NCI-H2171 (cell line): ENCODE measurements around the gene ARHGEF7.

Experiments
- DNase-seq: peaks from one replicate; lab custom pipeline; 2025; lab: John Stamatoyannopoulos, UW

The ARHGEF7 gene

DNA sequence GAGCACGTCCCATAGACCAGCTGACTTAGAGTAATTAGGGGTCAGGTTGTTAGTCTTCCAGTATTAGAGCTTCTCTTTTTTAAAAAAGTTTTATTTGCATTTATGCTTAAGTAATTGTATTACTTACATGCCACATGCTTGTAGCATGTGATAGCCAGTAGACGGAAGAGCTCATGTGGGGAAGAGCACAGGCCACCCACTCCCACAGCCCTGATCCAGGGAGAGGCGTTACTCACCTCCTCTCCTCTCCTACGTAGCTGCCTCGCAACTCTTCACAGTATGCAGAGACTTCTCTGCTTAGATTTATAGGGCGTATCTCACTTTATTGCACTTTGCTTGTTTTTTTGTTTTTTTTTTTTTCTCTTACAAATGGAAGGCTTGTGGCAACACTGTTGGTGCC lies 110.1 kb downstream of the ARHGEF7 start:
- no peak for DNase-seq

DNA sequence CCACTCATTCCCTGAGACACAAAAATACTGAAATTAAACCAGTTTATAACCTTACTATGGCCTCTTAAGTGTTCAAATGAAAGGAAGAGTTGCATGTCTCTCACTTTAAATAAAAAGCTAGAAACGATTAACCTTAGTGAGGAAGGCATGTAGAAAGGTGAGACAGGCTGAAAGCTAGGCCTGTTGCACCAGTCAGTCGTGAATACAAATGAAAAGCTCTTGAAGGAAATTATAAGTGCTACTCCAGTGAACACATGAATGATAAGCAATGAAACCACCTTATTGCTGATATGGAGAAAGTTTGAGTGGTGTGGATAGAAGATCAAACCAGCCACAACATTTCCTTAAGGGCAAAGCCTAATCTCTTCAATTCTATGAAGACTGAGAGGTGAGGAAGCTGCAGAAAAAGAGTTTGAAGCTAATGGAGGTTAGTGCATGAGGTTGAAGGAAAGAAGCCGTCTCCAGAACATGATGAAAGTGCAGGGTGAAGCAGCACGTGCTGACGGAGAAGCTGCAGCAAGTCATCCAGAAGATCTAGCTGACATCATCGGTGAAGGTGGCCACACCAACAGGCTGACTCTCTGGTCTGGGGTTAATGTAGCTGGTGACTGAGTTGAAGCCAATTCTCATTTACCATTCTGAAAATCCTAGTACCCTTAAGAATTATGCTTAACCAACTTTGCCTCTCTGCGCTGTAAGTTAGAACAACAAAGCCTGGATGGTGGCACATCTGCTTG lies 110.9 kb downstream of the ARHGEF7 start:
- no peak for DNase-seq

DNA sequence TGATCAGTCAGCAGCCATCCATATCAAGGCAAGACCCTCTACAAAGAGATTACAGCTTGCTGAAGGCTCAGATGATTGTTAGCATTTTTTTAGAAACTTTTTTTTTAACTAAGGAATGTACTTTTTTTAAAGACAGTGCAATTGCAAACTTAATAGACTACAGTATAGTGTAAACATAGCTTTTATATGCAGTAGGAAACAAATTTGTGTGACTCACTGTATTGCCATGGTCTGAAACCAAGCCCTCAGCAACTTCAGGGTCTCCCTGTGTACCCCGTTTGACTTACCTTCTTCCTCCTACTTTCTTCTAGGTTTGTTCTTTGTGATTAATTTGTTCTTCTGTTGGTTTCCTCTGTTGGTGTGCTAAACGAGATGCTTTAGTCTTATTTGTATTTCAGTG lies 112.3 kb downstream of the ARHGEF7 start:
- DNase-seq: no peak

DNA sequence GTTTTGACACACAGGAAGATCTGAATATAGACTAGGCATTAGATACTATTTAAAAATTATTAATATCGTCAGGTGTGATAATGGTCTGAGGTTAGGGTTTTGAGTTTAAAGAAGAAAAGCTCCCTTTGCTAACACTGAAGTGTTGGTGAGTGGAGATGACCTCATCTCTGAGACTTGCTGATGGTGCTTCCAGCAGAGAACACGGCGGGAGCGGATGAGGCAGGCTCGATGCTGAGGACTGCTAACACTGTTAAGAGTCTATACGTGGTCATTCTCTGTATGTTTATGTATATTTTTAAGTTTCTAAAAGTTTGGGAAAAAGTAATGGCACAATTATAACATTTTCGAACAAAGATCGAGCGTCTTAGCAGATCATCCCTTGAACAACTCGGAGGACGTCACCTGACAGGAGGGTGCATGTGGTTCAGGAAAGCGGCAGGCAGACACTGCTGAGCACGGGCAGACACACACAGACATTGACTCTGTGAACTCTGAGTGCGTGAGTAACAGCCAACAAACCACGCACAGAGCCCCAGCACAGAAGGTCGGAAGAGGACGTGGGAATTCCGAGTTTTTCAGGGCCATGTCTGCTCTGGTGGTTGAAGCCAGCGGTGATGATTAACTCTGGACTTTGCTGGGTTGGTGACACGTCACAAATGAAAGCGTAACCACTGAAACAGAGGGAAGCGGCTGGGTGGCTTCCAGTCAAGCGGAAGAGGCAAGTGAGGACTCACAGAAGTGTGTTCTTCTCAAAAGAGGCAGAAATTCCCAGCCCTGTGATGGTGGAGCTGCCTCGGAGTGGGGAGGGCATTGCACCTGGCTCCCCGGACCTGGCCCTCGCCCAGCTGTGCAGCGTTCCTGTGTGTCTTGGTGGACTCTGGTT lies 113.4 kb downstream of the ARHGEF7 start:
- DNase-seq: no peak

DNA sequence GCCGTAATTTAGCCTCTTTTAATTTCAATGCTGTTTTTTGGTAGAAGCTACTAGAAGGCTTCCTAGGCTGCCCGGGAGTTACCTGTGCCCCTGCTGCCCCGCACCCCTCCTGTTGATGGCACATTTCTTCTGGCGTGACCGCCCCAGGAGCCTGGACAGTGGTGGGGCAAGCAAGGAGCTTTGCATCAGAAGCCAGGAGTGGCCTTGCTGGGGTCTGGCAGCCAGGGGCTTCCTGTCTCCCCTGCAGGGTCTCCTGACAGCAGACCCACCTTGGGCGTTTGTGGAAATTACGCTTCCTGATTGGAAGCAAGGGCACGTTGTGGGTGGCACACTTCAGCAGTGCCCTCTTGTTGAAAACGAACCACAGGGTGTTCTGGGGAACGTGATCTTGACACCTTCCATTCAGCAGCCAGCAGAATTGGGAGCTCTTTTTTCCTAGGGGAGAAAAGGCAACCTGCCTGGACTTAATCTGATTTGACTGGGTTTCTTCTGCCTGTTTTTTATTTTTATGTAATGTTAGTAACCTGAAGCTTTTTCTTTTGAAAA lies 115.3 kb downstream of the ARHGEF7 start:
- DNase-seq: no peak

- no peak for DNase-seq
These were observed 117.1 kb downstream of the ARHGEF7 start for GRCh38 chr13:111232191-111232590.

DNA sequence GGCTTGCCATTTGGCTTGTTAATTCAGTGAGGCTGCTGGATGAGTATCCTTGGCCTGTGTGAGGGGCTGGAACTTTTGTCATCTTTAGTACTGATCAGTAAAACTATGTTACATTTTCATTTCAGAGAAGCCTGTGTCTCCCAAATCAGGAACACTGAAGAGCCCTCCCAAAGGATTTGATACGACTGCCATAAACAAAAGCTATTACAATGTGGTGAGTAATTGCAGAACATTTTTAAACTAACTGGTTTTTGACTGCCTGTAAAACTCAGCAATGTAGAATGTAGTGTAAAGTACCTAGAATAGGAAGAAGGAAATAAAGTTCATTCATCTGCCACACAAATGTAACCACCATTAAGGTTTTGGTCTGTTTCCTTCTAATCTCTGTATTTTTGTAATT lies 118.0 kb downstream of the ARHGEF7 start:
- DNase-seq: no peak

GRCh38 chr13:111239764-111240670 lies 124.9 kb downstream of the ARHGEF7 start:
- DNase-seq: no peak

- no peak for DNase-seq
These were observed 126.1 kb downstream of the ARHGEF7 start for GRCh38 chr13:111241006-111241755.

GRCh38 chr13:111241862-111242261 lies 126.8 kb downstream of the ARHGEF7 start:
- no peak for DNase-seq

GRCh38 chr13:111242585-111242984 lies 127.5 kb downstream of the ARHGEF7 start:
- DNase-seq: no peak

GRCh38 chr13:111243981-111244380 lies 128.9 kb downstream of the ARHGEF7 start:
- DNase-seq: no peak

GRCh38 chr13:111245576-111246384 lies 130.7 kb downstream of the ARHGEF7 start:
- no peak for DNase-seq

DNA sequence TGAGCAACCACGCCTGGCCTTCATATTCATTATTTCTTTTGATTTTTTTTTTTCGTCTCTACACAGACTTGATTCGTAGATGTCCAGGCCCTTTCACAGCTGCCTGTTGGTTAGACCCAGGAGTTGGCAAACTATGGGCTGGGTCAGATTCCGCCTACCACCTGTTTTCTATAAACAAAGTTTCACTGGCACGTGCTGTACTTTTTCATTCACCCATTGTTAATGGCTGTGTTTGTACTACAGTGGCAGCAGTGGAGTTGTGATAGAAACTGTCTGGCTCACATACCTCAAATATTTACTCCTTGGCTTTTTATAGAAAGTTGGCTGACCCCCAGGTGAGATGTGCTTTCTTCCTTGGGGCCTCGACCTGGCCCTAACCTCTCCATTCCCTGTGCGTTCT lies 132.4 kb downstream of the ARHGEF7 start:
- DNase-seq: no peak

DNA sequence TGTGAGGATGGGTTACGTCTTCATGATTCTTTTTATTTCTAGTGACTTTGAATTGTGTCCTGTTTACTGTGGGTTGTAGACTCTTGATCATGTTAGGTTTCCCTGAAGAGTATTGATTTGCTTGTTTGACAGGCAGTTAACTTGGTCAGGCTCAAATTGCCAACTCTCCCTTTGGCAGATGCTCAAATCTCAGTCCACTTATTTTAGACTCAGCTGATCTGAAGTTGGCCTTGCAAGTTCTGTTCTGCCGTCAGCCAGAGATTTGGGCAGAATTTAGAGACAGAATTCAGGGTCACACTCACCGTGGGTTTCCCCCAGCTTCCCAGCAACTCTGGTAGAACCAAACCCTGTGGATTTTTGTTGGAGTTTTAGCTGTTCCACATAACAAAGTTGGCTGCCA lies 133.7 kb downstream of the ARHGEF7 start:
- no peak for DNase-seq

DNA sequence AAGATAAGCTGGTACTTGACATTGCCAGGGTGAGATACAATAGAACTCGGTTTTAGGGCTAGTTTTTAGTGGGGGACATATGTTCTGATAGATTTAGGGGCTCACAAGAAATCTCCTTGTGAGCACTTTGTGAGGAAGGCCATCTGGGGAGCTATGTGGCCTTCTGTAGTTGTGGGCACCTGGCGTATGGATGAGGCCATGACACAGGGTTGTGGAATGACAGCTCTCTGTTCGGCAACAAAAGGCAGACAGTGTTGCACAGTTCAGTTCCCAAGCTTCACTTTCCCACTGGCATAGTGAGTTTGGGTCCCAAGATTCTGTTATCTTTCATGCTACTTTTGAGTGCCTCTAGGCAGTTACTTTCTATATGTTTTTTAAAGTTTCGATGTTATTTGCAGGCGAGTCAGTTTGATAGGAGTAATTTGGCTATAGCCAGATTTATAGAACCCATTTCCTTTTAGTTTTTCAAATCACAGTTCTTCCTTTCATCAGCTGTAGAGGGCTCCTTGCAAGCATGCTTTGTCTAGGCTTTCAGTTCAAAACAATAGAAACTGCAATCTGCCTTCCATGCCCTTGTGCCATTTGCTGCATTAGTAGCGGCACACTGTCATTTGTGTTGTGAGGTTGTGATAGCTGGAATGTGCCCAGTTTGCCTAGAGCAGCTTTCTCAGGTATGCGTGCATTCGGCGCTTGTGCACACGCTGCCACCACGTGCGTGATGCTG lies 134.7 kb downstream of the ARHGEF7 start:
- no peak for DNase-seq

DNA sequence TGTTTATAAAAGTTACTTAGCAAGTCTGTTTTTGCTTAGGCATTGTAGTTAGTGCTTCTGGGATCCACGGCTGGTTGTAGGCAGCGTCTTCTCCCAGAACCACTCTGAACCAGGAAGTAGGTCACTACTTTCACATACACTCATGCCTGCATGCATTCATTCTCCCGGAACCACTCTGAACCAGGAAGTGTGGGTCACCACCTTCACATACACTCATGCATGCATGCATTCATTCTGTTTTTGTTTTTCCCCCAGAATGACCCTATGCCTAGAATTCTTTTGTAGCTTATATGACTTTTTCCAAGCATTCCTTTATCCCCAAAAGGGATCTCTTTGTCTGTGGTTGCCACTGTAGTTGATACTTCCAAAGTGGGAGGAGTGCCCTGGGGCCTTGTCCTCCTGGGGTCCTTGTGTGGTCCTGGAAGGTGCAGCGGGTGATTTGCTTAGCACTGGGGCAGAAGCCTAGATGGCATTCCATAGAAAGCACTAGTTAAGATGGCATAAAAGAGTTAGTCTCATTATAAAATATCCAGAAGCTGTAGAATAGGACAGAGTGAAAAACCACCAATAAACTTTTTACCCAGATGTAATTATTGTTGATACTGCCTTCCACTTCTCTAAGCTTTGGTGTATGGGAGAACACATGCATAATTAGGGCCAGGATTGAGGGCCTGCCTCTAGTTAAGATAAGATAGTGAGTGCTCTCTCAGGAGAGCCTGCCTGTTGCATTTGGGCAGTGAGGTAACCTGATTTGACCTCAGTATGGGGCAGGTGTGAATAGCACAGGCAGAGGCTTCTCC lies 136.7 kb downstream of the ARHGEF7 start:
- DNase-seq: no peak

DNA sequence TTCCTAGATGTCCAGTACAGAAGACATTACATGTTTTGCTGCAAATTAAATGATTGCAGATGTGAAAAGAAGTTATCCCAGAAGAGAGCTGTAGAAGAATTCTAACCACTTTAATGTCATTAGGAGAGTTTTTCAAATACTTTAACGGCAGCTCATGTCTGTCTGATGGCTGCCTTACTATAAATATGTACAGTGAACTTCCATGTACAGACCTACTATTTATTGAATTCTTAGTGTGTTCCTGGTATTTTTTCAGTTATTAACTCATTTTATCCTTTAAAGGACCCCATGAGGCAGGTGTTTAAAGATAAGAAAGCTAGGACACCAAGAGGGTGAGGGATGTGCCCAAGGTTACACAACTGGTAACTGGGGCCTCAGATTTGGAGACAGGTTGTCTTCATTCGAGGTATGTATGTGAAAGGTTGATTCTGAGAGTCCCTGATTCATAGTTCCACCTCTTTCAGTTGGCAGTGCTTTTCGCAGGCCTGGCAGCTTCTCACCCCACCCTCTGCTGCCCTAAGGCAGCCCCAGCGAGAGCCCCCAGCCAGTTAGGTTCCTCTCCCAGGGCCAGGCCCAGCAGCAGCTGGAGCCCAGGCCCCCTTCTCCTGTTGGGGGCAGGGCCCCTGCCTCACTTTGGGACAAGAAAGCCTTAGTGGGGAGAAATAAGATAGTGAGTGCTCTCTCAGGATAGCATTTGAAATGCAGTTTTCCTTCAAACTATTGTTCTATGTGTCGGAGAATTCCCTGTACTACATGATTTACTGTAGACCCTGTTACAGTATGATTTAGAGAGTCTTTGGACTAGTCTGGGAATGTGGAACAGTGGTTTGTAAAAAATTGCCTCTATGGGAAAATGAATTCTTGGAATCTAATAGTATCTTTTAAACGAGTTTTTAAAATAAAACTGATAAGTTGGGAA lies 137.6 kb downstream of the ARHGEF7 start:
- no peak for DNase-seq
